GM18873 (cell line): ENCODE measurements around the gene SMYD3.

Experiments
- ATAC-seq: cut with Tn5 transposase; IDR thresholded peaks from one replicate; pipeline ENCODE4 v1.9.1; 2021; ENCODE audit warnings: mild to moderate bottlenecking, moderate library complexity, moderate number of reproducible peaks; ENCODE audit not compliant: unreplicated experiment, low FRiP score

SMYD3 gene

GRCh38 chr1:246159279-246160227 is 347.5 kb downstream of the SMYD3 start:
- no peak for ATAC-seq

DNA sequence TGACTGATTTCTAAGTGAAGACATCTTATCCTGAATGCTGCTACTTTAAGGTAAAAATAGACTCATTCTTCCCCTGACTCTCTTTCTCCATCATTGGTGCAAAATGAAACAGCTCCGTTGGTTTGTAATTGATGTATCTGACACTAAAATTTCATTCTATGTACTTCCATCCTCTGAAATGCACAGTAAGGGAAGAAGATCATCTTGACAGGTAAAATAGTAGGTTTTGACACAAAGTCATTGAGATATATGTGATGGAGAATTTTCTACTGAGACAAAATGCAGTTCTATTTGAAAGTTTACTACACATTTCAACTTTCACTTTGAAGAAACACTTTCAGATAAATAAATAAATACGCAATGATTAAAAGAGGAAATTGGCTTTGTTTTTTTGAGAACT is 348.9 kb downstream of the SMYD3 start:
- ATAC-seq = no peak

GRCh38 chr1:246157516-246157915 is 349.6 kb downstream of the SMYD3 start:
- no peak for ATAC-seq

DNA sequence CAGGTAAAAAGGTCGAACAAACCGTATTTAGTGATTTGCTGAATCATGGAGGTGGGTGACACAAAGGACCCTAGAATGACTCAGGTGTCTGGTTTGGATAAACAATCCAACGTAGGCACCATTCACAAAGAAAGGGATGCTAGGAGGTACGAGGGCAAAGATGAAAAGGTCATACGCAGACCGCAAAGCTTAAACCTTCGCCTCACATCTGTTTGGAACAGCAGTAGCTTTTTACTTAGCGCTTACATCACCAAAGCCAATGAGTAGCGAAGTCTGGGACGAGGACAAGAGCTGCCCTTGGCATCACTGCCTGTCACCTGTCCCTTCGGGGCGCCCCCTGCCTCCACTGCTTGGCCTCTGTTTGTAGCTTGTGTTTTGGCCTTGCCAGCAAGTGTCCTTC is 350.2 kb downstream of the SMYD3 start:
- ATAC-seq = no peak

DNA sequence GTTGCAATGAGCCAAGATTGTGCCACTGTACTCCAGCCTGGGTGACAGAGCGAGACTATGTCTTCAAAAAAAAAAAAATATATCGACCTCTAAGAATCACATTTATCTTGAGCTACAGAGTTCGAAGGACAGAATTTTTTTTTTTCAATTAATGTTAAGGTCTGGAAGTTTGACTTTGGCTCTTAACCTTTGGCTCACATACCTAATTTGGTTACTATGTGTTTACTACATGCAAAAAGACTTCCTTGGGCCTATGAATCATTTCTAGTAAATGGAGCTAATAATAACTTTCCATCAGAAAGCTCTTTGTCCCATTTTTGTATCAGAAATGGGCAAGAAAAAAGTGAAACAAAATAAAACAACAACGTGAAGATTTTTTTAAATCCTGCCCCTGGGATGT is 351.2 kb downstream of the SMYD3 start:
- ATAC-seq = no peak

DNA sequence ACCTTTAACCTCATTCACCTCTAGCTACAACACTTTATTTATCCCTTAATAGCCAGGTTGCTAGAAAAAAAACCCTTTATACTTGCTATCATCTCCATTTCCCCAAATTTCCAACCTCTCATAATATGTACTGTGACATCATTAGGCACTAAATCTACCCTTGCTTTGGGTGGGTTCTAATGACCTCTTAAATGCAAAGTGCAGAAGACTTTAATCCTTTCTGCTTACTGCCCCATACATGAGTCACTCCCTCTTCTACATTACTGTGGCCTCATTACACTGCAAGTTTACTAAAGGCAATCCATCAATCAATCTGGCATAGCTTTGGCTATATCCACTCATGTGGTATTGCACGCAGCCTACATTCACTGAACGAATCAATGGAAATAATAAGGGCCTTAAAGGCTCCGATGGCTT is 353.3 kb downstream of the SMYD3 start:
- no peak for ATAC-seq

- no peak for ATAC-seq
These were observed 354.1 kb downstream of the SMYD3 start for GRCh38 chr1:246152986-246153431.

DNA sequence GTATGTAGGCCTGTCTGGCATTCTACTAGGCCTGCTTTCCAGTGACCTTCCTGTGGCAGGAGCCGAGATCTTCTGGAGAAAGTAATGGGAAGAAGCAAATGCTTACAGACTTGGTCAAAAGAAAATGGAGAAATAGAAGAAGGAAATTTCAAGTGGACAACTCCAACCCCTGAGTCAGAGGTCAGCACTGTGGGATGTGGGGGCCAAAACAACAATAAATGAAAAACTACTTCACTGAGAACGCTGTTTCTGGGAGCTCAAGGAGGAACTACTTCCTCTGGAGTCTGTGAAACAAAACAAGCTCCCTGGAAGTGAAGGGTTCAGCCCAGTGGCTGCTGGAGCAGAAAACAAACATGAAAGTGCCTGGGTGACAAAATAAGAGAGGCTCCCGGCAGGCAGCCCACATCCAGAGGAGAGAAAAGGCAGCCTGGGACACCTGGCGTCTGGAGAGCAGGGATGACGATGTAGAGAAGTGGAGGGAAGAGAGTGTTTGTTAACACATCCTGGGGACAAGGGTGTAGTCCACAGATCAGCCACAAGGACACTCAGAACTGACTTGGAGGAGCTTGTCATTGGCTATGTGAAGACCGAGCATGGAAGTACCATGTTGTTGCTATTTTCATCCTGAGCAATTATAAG is 355.2 kb downstream of the SMYD3 start:
- ATAC-seq = no peak

- ATAC-seq = no peak
These were observed 357.5 kb downstream of the SMYD3 start for GRCh38 chr1:246149543-246149942.

DNA sequence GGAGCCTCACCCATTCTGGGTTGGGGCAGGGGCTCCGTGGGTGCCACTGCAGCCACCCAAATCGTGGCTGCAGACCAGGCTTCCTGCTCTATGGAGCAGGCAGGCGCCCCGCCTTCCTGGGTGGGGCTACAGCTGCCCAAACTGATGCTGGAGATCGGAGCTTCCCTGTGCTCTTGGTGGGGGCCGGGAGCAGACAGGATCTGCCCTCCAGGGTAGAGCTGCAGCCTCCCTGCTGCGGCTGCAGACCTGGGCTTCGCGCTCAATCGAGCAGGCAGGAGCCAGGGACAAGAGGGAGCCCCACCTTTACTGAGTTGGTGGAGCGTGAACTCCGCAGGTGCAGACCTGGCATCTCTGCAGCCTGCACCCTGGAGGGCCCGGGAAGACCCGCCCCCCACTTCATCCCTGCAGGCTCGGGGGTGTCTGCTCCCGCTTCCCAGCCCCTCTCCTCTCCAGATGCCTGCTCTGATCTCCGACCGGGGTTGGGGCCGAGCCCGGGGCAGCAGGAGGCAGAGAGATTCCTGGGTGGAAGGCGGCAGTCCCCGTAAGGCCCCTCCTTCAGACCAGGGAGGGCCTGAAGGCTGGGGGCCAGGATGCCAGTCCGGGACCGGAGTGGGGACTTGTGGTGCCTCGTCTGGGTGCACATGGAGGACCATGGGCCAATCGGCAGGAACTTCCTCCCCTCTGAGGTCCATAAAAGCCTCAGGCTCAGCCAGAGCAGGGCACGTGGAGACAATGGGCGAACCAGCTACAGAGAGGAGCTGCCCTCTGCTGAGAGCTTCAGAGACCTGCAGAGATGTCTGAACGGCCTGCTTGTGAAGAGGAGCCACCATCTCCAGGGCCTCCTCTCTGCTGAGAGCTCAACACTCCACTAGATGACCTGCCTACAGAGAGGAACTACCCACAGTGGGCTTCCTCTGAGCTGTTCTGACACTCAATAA is 359.3 kb downstream of the SMYD3 start:
- no peak for ATAC-seq

DNA sequence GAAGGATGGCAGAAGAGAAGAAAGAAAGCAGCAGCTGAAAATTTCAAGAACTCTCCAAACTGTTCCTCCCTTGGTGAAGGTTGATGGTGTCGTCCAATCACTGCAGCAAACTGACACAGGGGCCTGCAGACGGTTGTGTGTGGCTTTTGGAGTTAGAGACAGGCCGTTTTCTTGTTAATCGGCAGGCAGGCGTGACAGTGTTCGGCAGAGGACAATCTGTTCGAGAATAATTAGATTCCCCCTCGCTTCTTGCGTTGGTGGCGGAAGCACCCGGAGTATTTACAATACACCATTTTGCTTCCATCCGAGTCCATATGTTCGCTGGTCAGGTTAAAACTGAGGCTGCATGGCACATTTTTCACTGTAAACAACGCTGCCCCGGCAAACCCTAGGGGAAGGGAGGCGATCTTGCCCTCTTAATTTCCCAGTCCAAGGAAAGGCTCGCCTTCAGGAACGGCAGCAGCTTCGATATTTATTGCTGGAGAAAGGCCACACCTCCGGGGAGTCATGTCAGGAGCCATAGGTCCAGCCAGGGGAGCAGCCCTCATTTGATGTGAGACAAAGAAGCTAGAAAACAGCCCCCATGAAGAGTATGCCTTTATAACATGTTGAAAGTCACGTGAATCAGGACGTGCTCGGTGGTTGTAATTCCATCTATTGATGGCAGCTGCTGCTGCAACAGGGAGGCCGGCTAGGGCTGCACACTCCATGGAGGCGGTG is 360.1 kb downstream of the SMYD3 start:
- ATAC-seq = no peak

- ATAC-seq = no peak
These were observed 361.2 kb downstream of the SMYD3 start for GRCh38 chr1:246145900-246146299.

DNA sequence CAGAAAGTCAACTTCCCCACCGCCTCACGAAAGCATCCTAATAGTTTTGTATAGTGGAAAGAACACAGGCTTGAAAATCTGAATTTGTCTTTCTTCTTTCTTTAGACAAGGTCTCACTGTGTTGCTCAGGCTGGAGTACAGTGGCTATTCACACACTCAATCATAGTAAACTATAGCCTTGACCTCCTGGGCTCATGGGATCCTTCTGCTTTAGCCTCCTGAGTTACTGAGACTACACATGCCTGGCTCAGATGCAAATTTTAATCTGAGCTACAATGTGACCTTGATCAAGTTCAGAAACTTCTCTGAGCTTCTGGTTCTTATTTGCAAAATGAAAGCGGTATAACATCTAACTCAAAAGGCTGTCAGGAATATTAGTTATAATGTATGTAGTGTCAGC is 362.1 kb downstream of the SMYD3 start:
- no peak for ATAC-seq

GRCh38 chr1:246142320-246142893 is 364.7 kb downstream of the SMYD3 start:
- ATAC-seq = no peak

DNA sequence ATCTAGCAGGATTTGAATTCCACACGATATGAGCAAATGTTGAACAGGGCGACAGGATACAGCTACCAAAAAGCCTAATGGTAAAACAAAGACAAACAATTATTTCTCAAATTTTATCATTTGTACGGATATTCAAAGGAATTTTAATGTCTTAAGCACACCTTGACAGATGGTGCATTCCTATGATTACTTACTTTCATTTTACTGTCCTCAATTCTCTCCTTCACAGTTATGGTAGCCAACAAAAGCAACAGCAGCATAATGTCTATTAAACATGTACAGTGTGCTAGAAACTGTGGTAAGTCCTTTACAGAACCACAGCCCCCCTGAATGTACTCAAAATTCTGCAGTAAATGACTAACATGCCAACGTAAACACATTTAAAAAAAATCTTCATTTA is 365.8 kb downstream of the SMYD3 start:
- no peak for ATAC-seq

GRCh38 chr1:246139745-246140182 is 367.3 kb downstream of the SMYD3 start:
- ATAC-seq = no peak

DNA sequence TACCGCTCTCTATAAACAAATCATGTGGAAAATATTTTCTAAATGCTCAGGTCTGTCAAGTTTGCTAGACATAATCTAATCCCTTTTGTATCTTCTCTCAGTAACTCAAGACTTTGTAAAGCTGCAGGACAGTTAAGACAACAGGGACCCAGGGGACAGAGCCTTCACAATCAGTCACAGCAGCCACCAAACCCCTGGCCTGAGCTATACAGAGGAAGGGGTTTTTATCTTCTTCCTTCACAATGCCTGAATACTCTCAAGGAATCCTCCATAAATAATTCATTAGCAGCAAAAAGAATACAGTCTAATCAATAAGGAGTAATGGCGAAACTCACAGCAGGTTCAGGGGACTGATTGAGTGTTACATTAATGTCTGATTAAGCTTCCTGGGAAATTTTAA is 368.3 kb downstream of the SMYD3 start:
- ATAC-seq = no peak

GRCh38 chr1:246136477-246136876 is 370.6 kb downstream of the SMYD3 start:
- ATAC-seq = no peak

DNA sequence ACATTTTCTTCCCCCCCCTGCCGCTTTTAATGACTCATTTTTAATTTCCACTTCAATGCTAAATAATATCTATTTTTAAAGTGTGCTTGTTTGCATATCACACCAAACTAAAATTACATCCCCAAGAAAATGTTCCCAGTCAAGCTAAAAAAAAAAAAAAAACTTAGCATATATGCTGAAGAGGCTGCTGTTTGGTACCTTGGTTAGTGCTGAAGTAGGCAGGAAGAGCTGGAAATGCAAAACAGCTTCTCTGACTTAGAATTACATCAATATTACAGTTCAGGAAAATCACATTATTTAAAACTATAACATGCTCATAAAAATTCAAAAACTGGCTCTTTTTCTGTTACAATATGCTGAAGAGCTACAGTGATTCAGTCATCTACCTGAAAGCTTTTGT is 372.3 kb downstream of the SMYD3 start:
- ATAC-seq = no peak

DNA sequence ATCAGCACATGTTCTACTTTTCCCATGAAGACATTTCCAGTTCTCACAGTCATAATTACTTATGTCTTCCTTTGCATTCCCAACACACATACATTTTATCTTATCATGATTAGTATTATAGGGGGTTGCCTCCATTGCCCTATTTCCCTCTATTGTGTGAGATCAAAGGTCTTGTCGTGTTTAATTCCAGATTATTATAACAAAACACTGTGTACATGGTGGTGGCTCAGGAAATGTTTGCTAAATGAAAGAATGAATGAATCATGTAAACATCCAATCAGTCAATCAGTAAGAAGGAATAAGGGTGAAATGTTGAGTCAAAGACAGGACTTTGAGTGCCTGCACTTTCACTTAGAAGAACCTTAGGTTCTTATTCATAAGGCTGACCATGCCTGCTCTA is 376.0 kb downstream of the SMYD3 start:
- ATAC-seq = no peak
